Large intestine (tissue), 3 donors: ENCODE results near the gene UCKL1. TPM values are rescaled to one million over a fixed set of nuclear protein-coding genes. Genes with fewer than 3 reads are reported as not detected.

Experiments
- DNase-seq, 2 donors: peaks; one replicate each; pipeline versions ENCODE4 v3.0.0 to v3.0.0-alpha.2; 2013
- H3K27ac ChIP-seq: one replicate; pipeline ENCODE4 v1.5.1; 2013; ENCODE audit warnings: low read length
- H3K27me3 ChIP-seq: 2 replicates; pipeline ENCODE4 v1.6.1; 2013; ENCODE audit warnings: low read length; ENCODE audit not compliant: control insufficient read depth, insufficient read depth
- H3K36me3 ChIP-seq: 2 replicates; pipeline ENCODE4 v1.6.1; 2013; ENCODE audit warnings: low read length; ENCODE audit not compliant: control insufficient read depth, insufficient read depth
- H3K4me1 ChIP-seq: one replicate; pipeline ENCODE4 v1.6.1; 2013; ENCODE audit warnings: low read length; ENCODE audit not compliant: control insufficient read depth, insufficient read depth
- H3K4me3 ChIP-seq: one replicate; pipeline ENCODE4 v1.5.1; 2013; ENCODE audit warnings: low read length
- H3K9me3 ChIP-seq: one replicate; pipeline ENCODE4 v1.6.1; 2013; ENCODE audit warnings: mild to moderate bottlenecking, low read depth, low read length, moderate library complexity; ENCODE audit not compliant: control insufficient read depth
- WGBS: methylation state at CpG from one replicate; pipeline ENCODE4 v1.1.5; 2013; ENCODE audit warnings: low lambda C conversion rate; ENCODE audit not compliant: insufficient coverage; 5-methylcytosine and 5-hydroxymethylcytosine counted together
- polyA plus RNA-seq: library from polyadenylated mRNA; unstranded; fragments of 120-200 nt; gene quantifications from one replicate; pipeline ENCODE4 v1.2.1, GENCODE V29; 2013

UCKL1 gene
- polyA plus RNA-seq, 1 donor, result 54.2 TPM

- peaks cover 20% of the 10 kb centered on the region for H3K4me1 ChIP-seq
Observed at GRCh38 chr20:63896264-63897105, 59.7 kb downstream of the UCKL1 start.

DNA sequence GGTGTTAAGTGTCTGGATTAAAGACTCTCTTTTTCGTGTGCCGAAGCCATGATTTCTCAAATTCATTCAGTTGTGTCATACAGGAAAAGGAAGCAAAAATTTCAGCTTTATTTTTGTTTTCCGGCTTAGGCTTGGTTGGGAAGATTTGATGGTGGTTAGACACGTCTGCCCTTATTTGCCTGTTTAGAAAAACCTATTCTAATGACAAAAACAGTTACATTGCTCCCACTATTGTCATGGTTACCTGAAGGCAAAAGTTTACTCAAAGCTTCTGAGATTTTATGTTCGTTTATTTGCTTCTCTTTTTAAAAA is 60.3 kb downstream of the UCKL1 start:
- Histone ChIP-seq H3K27ac (peak overlapping the region; percentile 70), H3K4me3 (peak overlapping the region; percentile 60), H3K36me3 (peaks cover 18% of the 10 kb centered on the region), H3K9me3 (no peaks in the 10 kb centered on the region), H3K27me3 (no peaks in the 10 kb centered on the region), H3K4me1 (peaks cover 20% of the 10 kb centered on the region)
- WGBS, result no CpG with 5 or more reads among the region's 5 CpGs
- DNase-seq, result no peak

More at GRCh38 chr20:63896264-63897105, 59.7 kb downstream of the UCKL1 start:
- peak overlapping the region; percentile 70 for H3K27ac ChIP-seq
- no peaks in the 10 kb centered on the region for H3K9me3 ChIP-seq
- H3K4me3 ChIP-seq, result peak overlapping the region; percentile 60
- peak; percentile 58 to 77 for DNase-seq
- WGBS, result 0% methylated on average over 1 of the region's 18 CpGs
- H3K36me3 ChIP-seq, result peaks cover 14% of the 10 kb centered on the region
- no peaks in the 10 kb centered on the region for H3K27me3 ChIP-seq

DNA sequence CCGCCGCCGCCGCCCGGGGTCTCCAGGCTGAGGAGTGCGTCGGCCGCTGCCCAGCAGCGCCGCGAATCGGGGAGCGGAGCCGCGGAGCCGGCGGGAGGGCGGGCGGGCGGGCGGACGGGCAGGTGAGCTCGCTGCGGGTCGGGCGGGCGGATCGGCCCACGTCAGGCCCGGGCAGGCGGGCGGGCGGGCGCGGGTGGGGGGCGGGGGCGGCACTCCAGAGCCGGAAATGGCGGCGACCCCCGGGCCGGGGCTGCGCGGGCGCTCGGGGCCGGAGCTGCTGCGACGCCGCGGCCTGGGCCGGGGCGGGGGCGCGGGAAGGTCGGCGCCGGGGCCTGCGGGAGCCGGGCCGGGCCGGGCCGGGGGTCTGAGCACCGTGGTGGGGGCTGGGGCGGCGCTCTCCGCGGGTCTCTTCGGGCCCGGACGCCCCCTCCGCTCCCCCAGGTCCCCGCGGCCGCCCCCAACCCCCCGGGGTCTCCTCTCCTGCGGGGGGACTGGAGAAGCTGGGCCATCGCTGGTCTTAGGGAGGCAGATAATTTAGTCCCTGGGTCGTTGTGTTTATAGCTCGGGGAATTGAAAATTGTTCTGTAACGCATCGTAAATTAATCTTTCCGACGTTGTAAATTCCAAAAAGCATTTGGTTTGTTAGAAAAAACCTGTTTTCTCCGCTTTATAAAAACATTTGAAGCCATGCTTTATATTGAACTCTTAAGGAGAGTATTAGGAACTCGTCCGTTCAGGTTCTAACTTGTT is 60.8 kb downstream of the UCKL1 start:
- Histone ChIP-seq H3K4me1 (peaks cover 20% of the 10 kb centered on the region), H3K4me3 (peak overlapping the region; percentile 60), H3K27me3 (no peaks in the 10 kb centered on the region), H3K9me3 (no peaks in the 10 kb centered on the region), H3K27ac (peak overlapping the region; percentile 70), H3K36me3 (peaks cover 23% of the 10 kb centered on the region)
- peak in 1 of 2 donors; percentile 30 for DNase-seq
- WGBS, result 0% methylated on average over 2 of the region's 87 CpGs

DNA sequence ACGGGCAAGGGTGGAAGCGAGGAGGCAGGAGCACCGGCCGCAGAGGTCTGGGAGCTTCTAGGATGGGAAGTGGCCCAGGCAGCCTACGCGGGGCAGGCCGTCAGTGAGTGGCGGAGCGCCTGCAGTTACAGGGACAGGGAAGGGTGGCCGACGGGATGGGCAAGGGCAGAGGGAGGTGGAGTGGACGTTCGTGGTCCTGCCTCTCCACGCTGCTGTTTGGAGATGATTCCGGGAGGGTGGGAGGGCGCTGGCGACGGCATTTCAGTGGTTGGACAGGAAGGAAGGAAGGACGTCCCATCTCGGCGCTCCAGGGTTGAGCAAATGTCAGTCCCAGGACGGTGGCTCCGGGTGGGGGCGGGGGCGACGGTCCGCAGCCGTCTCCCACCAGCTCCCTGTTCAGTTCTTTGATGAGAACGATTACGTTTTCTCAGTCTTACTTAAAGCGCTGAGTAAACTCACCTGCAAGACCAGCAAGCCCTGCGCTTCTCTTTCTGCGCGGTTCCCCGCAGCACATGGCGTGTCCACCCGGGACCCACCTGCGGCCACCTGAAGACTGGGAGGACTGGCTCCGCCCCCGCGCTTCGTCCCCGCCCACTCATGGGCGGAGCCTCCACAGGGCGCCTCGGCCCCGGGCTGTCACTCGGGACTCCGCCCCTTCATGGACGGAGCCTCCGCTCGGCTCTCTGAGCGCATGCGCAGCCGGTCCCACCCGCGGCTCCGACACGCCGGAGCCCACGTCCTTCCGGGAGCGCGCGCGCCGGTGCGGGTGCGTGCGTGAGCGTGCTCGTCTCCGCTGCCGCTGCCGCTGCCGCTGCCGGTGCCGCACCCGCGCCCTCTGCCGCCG is 61.6 kb downstream of the UCKL1 start, which contains the start of gene DNAJC5:
TSS of gene DNAJC5 (plus strand) at position 769 of the 844 bp plus-strand sequence. CDS start 33,220 bp downstream, outside the sequence.
- Histone ChIP-seq H3K36me3 (peaks cover 30% of the 10 kb centered on the region), H3K27ac (peak within 1 kb of the TSS; percentile 70), H3K27me3 (no peaks in the 10 kb centered on the region), H3K4me3 (peak within 1 kb of the TSS; percentile 60), H3K9me3 (no peaks in the 10 kb centered on the region), H3K4me1 (peaks cover 20% of the 10 kb centered on the region)
- no CpG with 5 or more reads among the region's 82 CpGs for WGBS
- DNase-seq, result peak; percentile 93 to 95

GRCh38 chr20:63893999-63894357 is 62.2 kb downstream of the UCKL1 start:
- no CpG with 5 or more reads among the region's 6 CpGs for WGBS

DNA sequence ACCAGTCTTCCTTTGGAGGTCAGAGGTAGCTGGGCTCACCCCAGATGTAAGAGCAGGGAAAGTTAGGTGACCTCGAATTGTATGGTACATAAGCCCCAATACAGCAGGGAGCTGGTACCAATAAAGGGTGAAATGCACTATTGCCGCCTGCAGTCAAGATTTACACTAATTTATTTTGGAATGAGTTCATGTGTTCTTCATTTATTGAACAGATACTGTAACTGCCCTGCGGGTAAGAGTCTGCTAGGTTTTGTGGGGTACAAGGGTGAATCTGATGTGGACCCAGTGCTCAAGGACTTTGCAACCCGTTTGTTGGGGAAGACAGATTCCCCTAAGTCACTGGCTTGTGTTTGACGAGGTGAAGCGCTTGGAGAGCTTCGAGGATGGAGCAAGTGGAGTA is 63.8 kb downstream of the UCKL1 start:
- Histone ChIP-seq H3K4me3 (no peak overlapping the region), H3K9me3 (no peaks in the 10 kb centered on the region), H3K4me1 (peaks cover 13% of the 10 kb centered on the region), H3K36me3 (peaks cover 40% of the 10 kb centered on the region), H3K27me3 (no peaks in the 10 kb centered on the region), H3K27ac (no peak overlapping the region)
- no CpG with 5 or more reads among the region's 7 CpGs for WGBS
- no peak for DNase-seq

More at GRCh38 chr20:63893999-63894357, 62.2 kb downstream of the UCKL1 start:
- peak in 1 of 2 donors; percentile 33 for DNase-seq
- Histone ChIP-seq H3K4me3 (peak overlapping the region; percentile 50), H3K27me3 (no peaks in the 10 kb centered on the region), H3K4me1 (peaks cover 20% of the 10 kb centered on the region), H3K9me3 (no peaks in the 10 kb centered on the region), H3K36me3 (peaks cover 36% of the 10 kb centered on the region), H3K27ac (no peak overlapping the region)

DNA sequence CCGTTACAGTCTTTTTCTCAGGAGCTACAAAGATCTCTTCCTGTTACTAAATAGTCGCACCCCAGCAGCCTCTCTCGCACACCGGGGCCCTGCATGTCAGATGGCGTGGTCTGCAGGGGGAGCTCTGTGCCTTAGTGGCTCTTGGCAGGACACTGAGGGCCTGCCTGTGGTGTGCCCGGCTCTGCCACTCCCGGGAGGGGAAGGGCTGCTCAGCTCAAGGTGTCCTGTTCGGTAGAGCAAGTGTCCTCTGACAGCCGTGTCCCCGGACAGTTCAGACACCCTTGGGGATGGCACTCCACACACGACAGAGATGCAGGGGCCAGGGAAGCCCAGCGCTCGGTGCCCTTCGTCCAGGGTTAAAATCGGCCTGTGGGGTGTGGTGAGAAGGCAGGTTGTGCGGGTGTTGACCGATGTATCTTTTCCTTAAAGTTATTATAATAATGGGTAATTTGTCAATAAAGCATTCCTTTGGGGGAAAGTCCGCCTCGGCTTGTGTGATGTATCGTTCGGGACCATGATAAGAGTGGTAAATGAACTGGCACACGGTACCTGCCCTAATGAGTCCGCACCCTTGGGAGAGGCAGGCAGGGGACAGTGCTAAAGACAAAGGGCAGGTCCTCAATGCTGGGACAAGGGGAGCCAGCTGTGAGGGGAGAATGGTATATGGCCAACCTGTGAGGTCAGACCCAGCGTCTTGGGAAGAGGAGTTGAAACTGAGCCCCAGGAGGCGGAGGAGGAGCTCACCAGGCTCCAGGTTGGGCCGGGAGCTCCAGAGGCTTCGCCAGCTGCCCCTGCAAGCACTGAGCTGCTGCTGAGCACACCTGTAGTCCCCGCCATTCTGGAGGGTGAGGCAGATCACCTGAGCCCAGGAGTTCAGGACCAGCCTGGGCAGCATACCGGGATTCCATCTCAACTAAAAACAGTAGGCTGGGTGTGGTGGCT is 64.9 kb downstream of the UCKL1 start:
- Histone ChIP-seq H3K4me3 (no peak overlapping the region), H3K4me1 (peaks cover 4% of the 10 kb centered on the region), H3K9me3 (no peaks in the 10 kb centered on the region), H3K36me3 (peaks cover 47% of the 10 kb centered on the region), H3K27me3 (no peaks in the 10 kb centered on the region), H3K27ac (no peak overlapping the region)
- WGBS, result 80% methylated on average over 2 of the region's 29 CpGs
- no peak for DNase-seq

- no peaks in the 10 kb centered on the region for H3K9me3 ChIP-seq
- no CpG with 5 or more reads among the region's 7 CpGs for WGBS
- H3K36me3 ChIP-seq, result peaks cover 52% of the 10 kb centered on the region
- DNase-seq, result no peak
- no peak overlapping the region for H3K4me3 ChIP-seq
- no peak overlapping the region for H3K27ac ChIP-seq
- H3K4me1 ChIP-seq, result no peaks in the 10 kb centered on the region
- no peaks in the 10 kb centered on the region for H3K27me3 ChIP-seq
Observed at GRCh38 chr20:63890616-63891015, 65.6 kb downstream of the UCKL1 start.

- H3K4me1 ChIP-seq, result no peaks in the 10 kb centered on the region
- no peak for DNase-seq
- H3K36me3 ChIP-seq, result peaks cover 56% of the 10 kb centered on the region
- WGBS, result 80% methylated on average over 3 of the region's 7 CpGs
- H3K27ac ChIP-seq, result no peak overlapping the region
- H3K4me3 ChIP-seq, result no peak overlapping the region
- no peaks in the 10 kb centered on the region for H3K9me3 ChIP-seq
- H3K27me3 ChIP-seq, result no peaks in the 10 kb centered on the region
Observed at GRCh38 chr20:63890201-63890576, 66.0 kb downstream of the UCKL1 start.
